Prostate gland (tissue), 2 donors: Measurements from ENCODE around the gene FSCN2.

ENCODE experiments used
- CTCF ChIP-seq, 4 experiments: fragments of 200-600 bp in 2 of 4; fragments of 450-650 bp in 2 of 4; sonication (generic) in 2 of 4; IDR thresholded peaks; 1 replicate in 3 of 4; 2 replicates in 1 of 4; pipeline ENCODE4 v1.5.1; 2016 to 2019; ENCODE audit warnings: antibody characterized with exemption in 4 of 4, mild to moderate bottlenecking in 2 of 4, moderate library complexity in 2 of 4
- POLR2A ChIP-seq: fragments of 450-650 bp; IDR thresholded peaks from one replicate; pipeline ENCODE4 v1.6.1; 2016; ENCODE audit warnings: antibody characterized with exemption, mild to moderate bottlenecking

GRCh38 chr17:81569986-81570514 is 41.9 kb downstream of the FSCN2 start:
- TF ChIP-seq CTCF (IDR thresholded peaks at IDR 0.05): no peak
- TF ChIP-seq POLR2A: no peak
